HG03439 (cell line): ENCODE data around the gene CRYL1.
"Not testable (repeated sequence)": the region's sequence is repeated elsewhere in the genome, so short reads cannot be mapped to it uniquely, and the experiment has no call there.

Source experiments
- ATAC-seq: cut with Tn5 transposase; IDR thresholded peaks from one replicate; pipeline ENCODE4 v1.9.1; 2021; ENCODE audit warnings: mild to moderate bottlenecking, moderate library complexity; ENCODE audit not compliant: unreplicated experiment

CRYL1 gene

DNA sequence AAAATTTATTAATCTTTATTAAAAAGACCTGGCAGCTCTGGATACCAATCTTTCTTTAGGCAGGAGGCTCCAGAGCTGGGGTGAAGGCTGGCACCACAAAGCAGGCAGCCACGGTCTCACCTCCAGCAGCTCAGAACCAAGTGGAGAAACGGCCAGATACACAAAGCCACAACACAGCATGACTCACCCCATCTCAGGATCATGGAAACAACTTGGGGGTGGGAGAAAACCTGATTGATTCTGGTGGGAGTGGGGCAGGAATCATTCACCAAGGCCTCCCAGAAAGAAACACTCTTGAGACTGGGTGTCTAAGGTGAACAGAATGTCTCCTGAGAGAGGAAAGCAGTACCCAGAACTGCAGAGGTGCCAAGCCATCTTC lies 64.2 kb downstream of the CRYL1 start:
- ATAC-seq = no peak

DNA sequence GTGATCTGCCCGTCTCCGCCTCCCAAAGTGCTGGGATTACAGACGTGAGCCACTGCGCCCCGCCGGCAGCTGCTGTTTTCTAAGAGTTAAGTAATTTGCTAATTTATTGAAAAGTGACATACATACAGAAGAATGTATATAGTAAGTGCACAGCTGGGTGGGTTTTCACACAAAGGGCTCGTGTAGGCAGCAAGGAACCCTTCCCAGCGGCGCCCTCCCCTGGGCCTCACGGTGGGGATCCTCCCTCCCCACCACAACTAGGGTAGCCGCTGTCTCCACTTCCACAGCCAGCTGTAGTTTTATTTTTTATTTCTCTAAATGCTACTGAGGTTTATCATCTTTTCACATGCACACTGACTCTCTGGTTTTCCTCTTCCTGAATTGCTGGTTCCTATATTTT lies 64.9 kb downstream of the CRYL1 start:
- no peak for ATAC-seq

DNA sequence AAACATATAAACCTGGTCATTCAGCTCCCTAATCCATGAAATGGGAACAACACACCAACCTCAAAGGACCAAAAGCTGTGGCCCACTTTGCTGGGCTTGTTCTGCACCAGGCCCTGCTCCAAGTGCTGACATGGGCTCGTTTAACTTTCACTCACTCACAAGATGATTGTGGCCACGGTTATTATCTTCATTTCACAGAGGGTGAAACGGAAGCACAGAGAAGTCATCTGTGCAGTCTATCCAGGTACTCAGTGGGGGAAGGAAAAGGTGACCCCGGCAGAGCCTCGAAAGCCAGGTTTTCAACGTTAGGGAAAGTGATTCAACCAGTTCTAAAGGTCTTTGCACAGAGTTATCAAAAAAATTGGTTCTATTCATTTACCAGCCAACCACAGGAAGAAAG lies 68.0 kb downstream of the CRYL1 start:
- ATAC-seq = no peak

DNA sequence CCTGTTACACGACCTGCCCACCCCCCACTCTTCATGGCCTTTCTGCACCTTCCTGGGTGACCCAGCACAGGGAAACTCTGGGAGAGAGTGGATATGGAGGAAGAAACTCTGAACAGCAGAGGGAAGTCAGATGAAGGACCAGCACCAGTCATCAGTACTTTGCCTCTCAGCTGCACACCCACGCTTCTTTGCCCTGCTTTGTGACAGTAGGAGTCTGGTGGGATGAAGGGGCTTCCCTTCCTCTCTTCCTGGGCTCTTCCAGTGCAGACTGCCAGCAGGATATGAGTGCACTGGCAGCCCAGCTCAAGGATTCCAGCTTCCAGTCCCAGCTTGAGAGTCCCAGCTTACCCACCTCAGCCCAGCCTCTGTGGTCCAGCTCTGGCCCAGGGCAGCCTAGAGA lies 68.9 kb downstream of the CRYL1 start:
- ATAC-seq = no peak

DNA sequence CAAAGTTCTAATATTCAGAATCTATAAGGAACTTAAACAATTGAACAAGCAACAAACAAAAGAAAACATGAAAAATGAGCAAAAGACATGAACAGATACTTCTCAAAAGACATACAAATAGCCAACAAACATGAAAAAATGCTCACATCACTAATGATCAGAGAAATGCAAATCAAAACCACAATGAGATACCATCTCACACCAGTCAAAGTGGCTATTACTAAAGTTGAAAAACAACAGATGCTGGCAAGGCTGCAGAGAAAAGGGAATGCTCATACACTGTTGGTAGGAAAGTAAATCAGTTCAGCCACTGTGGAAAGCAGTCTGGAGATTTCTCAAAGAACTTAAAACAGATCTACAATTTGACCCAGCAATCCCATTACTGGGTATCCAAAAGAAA lies 74.3 kb downstream of the CRYL1 start:
- ATAC-seq = no peak

DNA sequence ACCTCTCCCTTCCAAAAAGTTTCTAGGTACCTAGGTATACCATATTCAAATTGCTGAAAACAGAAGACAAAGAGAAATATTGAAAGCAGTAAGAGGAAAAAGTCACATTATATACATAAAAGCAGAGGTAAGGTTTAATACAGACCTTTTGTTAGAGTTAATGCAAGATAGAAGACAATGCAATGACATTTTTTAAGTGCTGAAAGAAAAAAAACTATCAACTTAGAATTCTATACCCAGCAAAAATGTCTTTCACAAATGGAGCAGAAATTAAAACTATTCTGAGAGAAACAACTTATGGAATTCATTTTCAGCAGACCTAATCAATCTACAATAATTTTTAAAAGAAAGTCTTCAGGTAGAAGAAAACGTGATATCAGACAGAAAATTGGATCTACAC lies 77.2 kb downstream of the CRYL1 start:
- ATAC-seq = no peak

DNA sequence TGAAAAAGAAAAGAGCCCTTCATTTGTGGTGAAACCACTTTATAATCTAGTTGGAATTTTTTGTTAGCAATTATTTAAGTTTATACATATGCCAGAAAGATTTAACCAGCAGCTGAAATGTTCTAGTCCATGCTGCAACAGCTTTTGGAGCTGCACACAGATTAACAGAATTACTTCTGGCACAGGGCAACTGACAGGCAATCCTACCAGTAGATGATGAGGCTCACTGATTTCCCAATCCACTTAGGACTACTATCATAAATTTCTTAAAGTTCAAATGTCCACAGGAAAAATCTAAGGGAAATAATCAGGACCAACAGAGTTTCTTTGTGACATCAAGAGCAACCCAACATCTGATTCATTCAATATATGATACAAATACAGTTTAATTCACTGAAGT lies 78.8 kb downstream of the CRYL1 start:
- ATAC-seq = no peak

DNA sequence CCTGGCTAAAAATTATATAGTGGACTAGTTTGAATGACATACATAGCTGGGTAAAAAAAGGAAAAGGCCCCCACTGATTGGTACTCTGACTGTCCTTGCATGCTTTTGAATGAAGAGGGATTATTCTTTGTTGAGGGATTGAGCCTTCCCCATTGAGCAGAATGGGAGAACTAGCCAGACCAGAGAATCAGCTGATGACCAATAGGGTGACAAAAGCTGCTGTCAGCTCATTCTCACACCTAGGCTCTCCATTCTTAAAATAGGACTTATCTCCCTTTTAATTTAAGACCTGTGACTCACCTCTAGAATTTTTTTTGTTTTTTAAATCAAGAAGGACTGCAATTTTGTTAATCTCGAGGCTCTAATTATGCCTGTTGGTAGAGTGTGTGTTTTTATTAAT lies 79.3 kb downstream of the CRYL1 start:
- no peak for ATAC-seq

DNA sequence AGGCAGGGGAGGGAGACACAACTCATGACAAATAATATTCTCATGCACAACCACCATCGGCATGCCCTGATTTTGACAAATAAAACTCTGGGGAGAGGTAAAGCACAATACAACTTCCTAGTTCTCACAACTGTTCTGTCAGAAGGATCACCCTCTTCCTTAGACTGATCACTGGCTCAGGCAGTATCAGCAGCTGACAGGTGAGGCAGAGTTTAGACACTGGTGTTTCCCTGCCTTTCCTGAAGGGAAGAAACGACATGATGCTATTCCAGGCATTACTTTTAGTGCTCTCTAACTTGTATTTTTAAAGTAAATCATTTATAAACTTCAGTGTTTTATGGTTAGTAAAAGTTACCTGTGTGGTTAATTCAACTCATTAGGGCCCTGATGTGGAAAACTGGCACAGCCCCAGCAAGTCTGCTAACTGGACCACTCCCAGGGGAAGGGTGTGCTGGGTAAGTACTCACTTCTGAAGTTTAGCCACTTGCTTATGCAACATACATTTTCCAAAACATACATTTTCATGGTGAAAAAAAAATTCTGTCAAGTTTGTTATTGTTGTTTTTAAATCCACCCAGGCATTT lies 82.8 kb downstream of the CRYL1 start:
- no peak for ATAC-seq

DNA sequence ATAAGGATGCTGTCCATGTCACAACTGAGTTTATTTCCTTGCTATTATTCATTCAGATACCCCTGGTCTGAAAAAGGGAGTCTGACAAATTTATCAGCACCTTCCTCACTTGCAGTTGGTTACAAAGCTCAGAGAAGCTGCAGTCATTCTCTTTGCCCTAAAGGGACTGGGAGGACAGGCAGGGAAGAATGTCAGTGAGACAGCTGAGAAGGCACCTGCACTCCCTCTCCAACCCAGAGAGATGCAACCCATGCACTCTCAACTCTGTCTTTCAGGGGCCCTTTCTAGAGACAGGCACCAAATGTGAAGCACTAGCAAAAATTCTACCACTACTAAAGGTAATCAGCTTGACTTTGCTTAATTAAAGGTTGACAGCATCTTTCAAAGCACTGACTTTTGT lies 83.3 kb downstream of the CRYL1 start:
- no peak for ATAC-seq

DNA sequence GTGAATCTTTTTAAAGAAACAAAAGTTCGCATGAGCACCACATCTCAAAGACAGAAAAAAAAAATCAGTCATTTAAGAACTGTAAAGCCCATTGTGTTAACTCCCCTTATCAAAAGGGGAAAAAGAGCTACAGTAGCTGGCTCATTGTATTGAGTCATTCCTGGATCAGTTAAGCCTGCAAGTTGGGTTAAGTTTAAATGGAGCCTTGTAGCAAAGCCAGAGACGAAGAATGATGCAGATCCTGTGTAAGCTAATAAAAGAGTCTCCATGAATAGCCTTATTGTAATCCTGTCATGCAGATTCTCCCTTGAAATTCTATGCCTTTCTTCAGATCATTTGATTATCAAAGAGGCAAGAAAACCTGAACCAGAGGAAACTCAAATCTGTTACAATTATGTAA lies 83.8 kb downstream of the CRYL1 start:
- ATAC-seq = no peak

DNA sequence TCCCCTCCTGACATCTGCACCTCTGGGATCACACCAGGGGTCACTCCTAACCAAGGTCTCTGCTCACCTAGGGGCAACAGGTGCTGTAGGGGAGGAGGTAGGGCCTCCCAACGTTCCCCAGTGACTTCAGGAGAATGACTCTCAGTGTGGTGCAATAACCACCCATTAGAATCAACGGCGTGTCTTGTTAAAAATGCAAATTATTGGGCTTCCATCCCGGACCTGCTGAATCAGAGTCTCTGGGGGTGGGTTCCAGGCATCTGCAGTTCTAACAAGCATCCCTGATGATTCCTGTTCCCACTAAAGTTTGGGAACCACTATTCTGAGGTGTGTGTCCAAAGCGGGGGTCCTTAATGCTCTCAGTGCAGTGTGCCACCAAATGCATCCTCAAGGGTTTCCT lies 84.6 kb downstream of the CRYL1 start:
- ATAC-seq = no peak

DNA sequence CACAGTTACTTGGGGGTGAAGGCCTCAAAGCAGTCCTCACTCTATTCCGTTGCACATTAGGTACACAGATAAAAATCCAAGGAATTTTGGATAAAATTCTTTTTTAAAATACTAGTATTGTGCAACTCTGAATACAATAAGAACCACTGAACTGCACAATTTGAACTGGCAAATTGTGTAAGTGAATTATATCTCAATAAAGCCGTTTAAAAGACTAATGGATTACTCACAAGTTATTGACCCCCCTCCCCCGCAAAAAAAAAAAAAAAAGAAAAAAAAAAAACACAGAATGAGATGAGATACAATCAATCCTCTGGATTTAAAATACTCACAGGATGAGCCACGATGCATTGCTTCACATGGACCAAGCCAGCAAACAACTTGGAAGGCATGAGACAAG lies 86.4 kb downstream of the CRYL1 start:
- no peak for ATAC-seq

DNA sequence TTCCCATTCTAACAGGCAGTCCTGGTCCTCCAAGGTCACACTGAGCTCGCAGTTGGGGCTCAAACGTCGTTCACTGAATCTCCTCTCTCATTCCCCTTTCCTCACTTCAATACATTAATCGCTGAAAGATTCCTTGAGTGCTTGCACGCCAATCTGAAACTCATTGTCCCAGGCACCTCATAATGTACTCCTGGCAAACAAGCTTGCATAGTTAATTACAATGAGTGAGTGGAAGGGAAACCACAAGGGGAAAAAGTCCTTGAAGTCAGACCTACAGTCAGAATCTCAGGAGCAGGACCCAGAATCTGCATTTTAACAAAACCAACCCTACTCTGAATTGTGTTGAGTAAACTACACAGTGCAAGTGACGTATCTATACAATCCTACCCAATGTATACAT lies 86.9 kb downstream of the CRYL1 start:
- no peak for ATAC-seq

DNA sequence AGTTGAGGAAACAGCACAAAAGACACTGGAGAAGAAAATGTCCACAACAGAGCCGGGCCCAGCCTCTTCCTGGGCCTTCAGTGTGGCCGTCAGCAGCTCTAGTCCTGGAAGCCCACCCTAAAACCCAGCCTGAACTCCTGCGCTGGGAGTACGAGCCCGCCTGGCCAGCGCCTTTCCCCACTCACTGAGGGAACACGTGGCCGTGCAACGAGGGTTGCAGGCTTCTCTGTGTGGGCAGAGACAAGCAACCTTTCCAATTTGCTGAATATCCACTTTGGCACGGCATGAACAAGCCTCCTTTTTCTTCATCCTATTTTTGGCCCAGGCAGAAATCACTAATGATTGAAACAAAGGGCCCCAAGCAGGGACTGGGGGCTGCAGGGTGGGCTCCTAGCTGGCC lies 89.2 kb downstream of the CRYL1 start:
- ATAC-seq = no peak

DNA sequence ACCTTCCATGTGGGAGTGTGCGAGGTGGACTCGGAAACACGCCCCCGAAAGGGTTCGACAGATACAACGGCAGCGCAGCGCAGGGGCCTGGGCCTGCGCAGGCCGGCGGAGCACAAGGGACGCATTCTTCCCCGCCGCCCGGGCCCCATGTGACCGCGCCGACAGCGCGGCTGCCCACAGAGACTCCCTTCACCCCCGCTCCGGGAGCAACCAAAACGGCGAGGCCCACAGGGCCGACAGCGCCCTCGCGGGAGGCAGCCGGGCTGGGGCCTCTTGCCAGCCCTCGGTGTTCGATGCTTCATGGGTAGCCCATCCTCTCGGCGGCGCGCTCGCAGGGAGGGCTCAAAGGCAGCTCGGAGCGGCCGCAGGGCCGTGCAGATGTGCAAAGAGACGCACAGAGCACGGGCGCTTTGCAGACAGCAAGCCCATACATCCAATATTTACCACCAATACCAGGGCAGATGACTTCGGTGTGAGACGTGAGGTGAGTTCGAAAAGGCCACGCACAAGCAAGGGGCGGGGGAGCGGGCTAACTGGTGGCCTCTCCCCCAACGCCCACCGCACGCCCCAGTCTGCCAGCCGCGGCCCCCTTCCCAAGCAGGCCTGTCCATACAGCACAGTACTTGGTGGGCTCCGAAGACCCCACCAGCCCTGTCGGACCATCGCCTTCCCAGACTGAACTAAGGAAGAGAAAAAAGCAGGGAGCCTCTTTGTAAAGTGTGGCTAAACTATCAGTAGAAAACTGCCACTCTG lies 89.9 kb downstream of the CRYL1 start:
- no peak for ATAC-seq

DNA sequence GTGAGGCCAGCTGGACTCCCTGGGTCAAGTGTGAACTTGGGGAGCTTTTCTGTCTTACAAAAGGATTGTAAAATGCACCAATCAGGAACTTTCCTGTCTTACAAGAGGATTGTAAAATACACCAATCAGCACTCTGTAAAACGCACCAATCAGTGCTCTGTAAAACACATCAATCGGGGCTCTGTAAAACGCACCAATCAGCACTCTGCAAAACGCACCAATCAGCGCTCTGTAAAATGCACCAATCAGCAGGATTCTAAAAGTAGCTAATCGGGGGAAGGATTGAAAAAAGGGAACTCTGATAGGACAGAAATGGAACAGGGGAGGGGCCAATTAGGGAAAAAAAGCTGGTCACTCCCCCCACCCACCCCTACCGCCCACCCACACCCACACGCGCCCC lies 91.4 kb downstream of the CRYL1 start:
- not testable (repeated sequence) for ATAC-seq

DNA sequence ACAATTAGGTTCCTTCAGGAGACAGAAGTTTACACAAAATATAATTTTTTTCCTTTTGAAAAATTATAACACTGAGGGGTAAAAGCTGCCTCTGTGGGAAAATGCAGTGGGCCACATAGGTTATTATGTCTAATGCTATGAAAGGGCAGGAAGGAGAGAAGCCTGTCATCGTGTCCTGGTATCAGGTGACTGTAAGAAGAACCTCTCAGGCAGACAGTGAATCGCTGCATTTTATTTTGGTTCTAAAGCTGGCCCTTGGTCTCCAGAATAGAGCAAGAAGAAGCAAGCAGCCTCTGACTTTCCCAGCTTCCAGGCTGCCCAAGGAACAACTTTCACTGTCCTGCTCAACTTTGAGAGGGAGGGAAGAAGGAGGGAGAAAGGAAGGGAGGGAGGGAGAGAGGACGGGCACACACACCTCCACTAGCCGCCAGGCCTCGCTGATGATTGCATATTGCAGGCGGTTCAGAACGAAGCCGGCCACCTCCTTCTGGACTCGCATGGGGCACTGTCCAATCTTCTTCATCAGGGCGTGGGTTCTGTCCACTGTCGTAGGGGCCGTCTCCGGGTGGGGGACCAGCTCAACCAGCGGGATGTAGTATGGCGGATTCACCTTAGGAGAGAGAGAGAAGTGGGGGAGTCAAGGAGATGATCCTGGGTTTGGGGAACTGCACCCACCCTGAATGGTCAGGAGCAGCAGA lies 93.8 kb downstream of the CRYL1 start:
- ATAC-seq = no peak

DNA sequence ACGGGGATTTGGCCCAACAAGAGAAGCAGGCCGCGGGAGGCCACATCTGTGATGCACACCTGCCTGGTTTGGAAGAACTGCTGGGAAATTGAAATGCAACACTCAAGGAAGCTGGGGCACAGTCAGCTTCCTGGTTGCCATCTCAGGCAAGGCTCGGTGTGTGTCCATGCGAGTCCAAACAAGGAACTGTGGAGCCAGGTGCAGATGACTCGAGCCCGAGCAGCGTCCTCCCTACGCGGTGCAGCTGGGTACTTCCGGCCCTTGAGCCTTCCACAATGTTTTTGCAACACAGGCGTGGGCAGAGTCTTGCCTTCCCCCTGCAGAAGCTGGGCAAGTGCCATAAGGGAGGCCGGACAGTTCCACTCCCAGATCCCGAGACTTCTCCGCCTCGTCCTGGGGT lies 94.6 kb downstream of the CRYL1 start:
- no peak for ATAC-seq

DNA sequence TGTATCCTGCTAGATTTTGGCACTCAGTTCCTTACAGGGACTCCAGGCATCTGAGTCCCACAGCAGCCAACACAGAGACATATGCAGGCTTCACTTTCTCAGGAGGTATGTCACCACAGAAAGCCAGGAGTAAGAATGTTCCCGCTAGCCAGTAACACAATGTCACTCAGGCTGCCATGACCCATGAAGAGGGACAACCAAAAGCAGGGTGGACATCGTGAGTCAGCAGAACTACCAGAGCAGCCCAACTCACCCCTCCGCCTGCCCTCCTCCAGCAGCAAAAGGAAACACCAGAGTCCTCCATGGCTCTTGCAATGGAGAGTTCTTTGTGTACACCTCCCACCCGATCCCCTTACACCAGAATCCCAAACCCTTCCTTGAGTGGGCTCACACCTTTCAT lies 95.4 kb downstream of the CRYL1 start:
- no peak for ATAC-seq

DNA sequence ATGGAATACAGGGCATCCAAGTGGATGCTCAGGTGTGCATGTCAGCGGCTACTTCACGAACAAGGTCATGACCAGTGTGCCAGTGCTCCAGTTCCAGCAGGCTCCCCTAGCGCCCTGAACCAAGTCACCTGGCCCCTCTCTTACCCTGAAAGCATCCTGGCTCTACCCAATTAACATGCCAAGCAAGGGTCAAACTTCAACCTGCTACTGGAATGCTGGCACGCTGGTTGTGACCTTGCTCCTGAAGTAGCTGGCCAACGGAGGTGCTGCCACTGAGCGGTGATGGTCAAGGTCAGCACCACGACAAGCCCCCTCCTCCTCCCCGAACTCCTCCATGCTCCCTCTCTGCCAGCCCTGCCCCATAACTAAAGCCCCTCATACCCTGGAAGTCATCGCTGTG lies 96.0 kb downstream of the CRYL1 start:
- no peak for ATAC-seq
